ENCODE data around the gene LTBP3. TPM values are rescaled to one million over a fixed set of nuclear protein-coding genes. Genes with fewer than 3 reads are reported as not detected.
A peak's percentile ranks its signal among the peaks of the same experiment; 100 is the strongest.

The LTBP3 gene
- total and polyA plus RNA-seq, 2 donors (not counting 3 experiments of a cell fraction or from before 2014, with no cell fraction given), result 120 to 209 TPM

DNA sequence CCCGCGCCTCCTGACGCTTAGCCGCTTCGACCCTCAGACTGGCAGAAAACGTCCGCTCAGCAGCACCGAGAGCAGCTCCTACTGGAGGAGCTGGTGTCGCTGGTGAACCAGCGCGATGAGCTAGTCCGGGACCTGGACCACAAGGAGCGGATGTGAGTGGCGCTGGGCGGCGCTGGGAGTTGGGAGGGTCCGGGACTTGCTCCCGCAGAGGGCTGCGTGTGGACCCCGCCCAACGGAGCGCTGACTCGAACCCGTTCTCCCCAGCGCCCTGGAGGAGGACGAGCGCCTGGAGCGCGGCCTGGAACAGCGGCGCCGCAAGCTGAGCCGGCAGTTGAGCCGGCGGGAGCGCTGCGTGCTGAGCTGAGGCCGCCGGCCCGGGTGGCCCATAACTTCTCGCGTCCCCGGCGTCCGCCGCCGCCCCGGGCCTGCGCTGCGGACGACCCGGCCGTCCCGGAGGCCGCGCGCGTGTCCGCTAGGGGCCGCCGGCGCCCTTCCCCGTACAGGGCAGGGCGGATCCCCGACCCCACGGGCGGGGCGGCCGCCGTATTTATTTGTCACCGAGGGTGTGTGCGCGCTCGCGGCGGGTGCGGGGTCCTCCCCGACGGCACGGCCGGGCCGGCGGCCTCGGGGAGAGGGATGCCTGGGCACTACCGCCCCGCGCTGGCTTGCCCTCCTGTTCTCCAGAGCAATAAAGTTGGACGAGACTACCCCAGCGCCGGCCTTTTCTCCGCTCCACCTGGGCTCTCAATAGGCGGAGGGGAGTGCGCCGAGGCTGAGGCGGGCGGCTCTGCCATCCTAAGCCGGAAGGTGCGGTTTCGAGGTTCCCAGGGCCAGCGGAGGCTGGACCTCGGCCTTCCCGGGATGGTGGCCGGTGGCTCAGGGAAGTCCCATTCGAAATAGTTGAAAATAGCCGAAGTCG lies 34.0 kb upstream of the LTBP3 start:
- intact Hi-C loops (cut with micrococcal nuclease), result loop anchor here (1.0 to 5.0 kb wide), 2 partner anchors 18 to 225 kb away; no protein-coding TSS in a partner anchor
- Histone ChIP-seq H2AFZ (ENCODE audit: low read depth, low read length) (peak overlapping the region; percentile 4), H3K4me3 (replicated peaks in 1 of 3; ENCODE audit: insufficient read depth in 1 of 3, low read depth in 1 of 3, low read length in 3 of 3) (peak overlapping the region in 2 of 3 experiments; percentile 8 to 34), H3K27me3 (ENCODE audit: control insufficient read depth in 2 of 2, insufficient read depth in 2 of 2, low read length in 2 of 2) (no peaks in the 10 kb centered on the region), H3K9me3 (replicated peaks; ENCODE audit: control insufficient read depth, insufficient read depth, low read length) (no peaks in the 10 kb centered on the region), H3K27ac (ENCODE audit: insufficient read depth, low read depth, low read length) (peak overlapping the region; percentile 3), H3K79me2 (ENCODE audit: control insufficient read depth, insufficient read depth, low read length) (no peaks in the 10 kb centered on the region), H3K4me1 (ENCODE audit: control insufficient read depth, extremely low read depth, insufficient read depth, low read length) (peaks cover 7% of the 10 kb centered on the region), H3K4me2 (ENCODE audit: insufficient read depth, low read length) (peak overlapping the region; percentile 19), H3K9ac (replicated peaks; ENCODE audit: extremely low read depth, insufficient read depth, low read length) (peak overlapping the region; percentile 40), H4K20me1 (replicated peaks; ENCODE audit: control insufficient read depth, extremely low read depth, insufficient read depth, low read length) (no peaks in the 10 kb centered on the region), H3K36me3 (ENCODE audit: control insufficient read depth in 2 of 2, extremely low read depth in 1 of 2, insufficient read depth in 2 of 2, low read length in 2 of 2) (no peaks in the 10 kb centered on the region), H3K9me1 (replicated peaks; ENCODE audit: control insufficient read depth, extremely low read depth, insufficient read depth, low read length) (no peaks in the 10 kb centered on the region)
- FAIRE-seq, result peak; percentile 86
- peak; percentile 72 for DNase-seq (ENCODE audit: low read depth, low spot score)
- POLR2A ChIA-PET, result interaction anchor here (0.5 to 1.2 kb wide), 2 partner anchors 45 to 61 kb away, joined by 3 to 5 read pairs; no protein-coding TSS in a partner anchor
- dilution Hi-C loops (cut with MboI; ENCODE audit: extremely low pct_ligation_motif_present, low sequenced_read_pairs), result no loop called here
- CTCF ChIA-PET, result interaction anchor here (0.6 to 12.2 kb wide), 16 partner anchors 8 to 387 kb away, joined by 3 to 206 read pairs (median 4); partner anchors contain the start of genes EHBP1L1, FAM89B, SIPA1 and ZNRD2
- TF ChIP-seq GATA2 (IDR thresholded peaks at IDR 0.05; ENCODE audit: insufficient read depth, insufficient read length, low read depth, low read length), result no peak
- TF ChIP-seq CTCF (IDR thresholded peaks at IDR 0.05; ENCODE audit: extremely low read depth in 1 of 2, insufficient read depth in 1 of 2, low read depth in 1 of 2, low read length in 2 of 2), result peak in 1 of 2 donors; percentile 21
- TF ChIP-seq MAX (IDR thresholded peaks at IDR 0.05; ENCODE audit: insufficient read depth, insufficient read length), result no peak
- TF ChIP-seq POLR2A (IDR thresholded peaks at IDR 0.05; ENCODE audit: low read depth, low read length), result peak; percentile 59
- peak; percentile 84 for TF ChIP-seq POLR2AphosphoS5 (IDR thresholded peaks at IDR 0.05; ENCODE audit: insufficient read depth, low read depth, low read length)
- BruUV-seq (replicated peaks), result TSS peak; percentile 36

Measured in endothelial cell of umbilical vein (primary cell).